HG03066 (cell line): ENCODE measurements around the gene SLC6A18.
"Not testable (repeated sequence)": the region's sequence is repeated elsewhere in the genome, so short reads cannot be mapped to it uniquely, and the experiment has no call there.

ENCODE experiments used
- ATAC-seq: cut with Tn5 transposase; IDR thresholded peaks from one replicate; pipeline ENCODE4 v1.9.1; 2021; ENCODE audit warnings: low read depth; ENCODE audit not compliant: unreplicated experiment

The SLC6A18 gene

GRCh38 chr5:1228120-1228519 is 2.9 kb downstream of the SLC6A18 start:
- ATAC-seq: no peak

GRCh38 chr5:1229023-1229422 is 3.8 kb downstream of the SLC6A18 start:
- ATAC-seq: not testable (repeated sequence)

- ATAC-seq: no peak
Measured at GRCh38 chr5:1229822-1230221, 4.6 kb downstream of the SLC6A18 start.

- ATAC-seq: no peak
Measured at GRCh38 chr5:1230551-1230950, 5.4 kb downstream of the SLC6A18 start.

- no peak for ATAC-seq
Measured at GRCh38 chr5:1231354-1231905, 6.2 kb downstream of the SLC6A18 start.

- ATAC-seq: no peak
Measured at GRCh38 chr5:1232780-1233179, 7.6 kb downstream of the SLC6A18 start.

- ATAC-seq: no peak
Measured at GRCh38 chr5:1235379-1235778, 10.2 kb downstream of the SLC6A18 start.

- ATAC-seq: no peak
Measured at GRCh38 chr5:1235838-1236237, 10.7 kb downstream of the SLC6A18 start.

- no peak for ATAC-seq
Measured at GRCh38 chr5:1239505-1240251, 14.5 kb downstream of the SLC6A18 start.

- no peak for ATAC-seq
Measured at GRCh38 chr5:1240496-1241260, 15.5 kb downstream of the SLC6A18 start.

- no peak for ATAC-seq
Measured at GRCh38 chr5:1241509-1242080, 16.4 kb downstream of the SLC6A18 start.

GRCh38 chr5:1242733-1243486 is 17.7 kb downstream of the SLC6A18 start:
- no peak for ATAC-seq

GRCh38 chr5:1243487-1244130 is 18.4 kb downstream of the SLC6A18 start:
- ATAC-seq: no peak

- no peak for ATAC-seq
Measured at GRCh38 chr5:1244255-1244654, 19.1 kb downstream of the SLC6A18 start.

- no peak for ATAC-seq
Measured at GRCh38 chr5:1244976-1245375, 19.8 kb downstream of the SLC6A18 start.

GRCh38 chr5:1245905-1246576 is 20.9 kb downstream of the SLC6A18 start:
- no peak for ATAC-seq

- no peak for ATAC-seq
Measured at GRCh38 chr5:1246711-1247431, 21.7 kb downstream of the SLC6A18 start.

- ATAC-seq: no peak
Measured at GRCh38 chr5:1247811-1248210, 22.6 kb downstream of the SLC6A18 start.
